OCI-LY7 (cell line): ENCODE measurements around the gene MS4A14. TPM values are rescaled to one million over a fixed set of nuclear protein-coding genes. Genes with fewer than 3 reads are reported as not detected.

Experiments used
- Bru-seq: library from RNA; stranded (reverse); fragments of 400-500 nt; gene quantifications from one replicate; lab custom pipeline; 2021; lab: Mats Ljungman, UMichigan
- BruChase-seq, 2 experiments: library from RNA; stranded (reverse); fragments of 400-500 nt; gene quantifications; one replicate each; lab custom pipeline; 2021; lab: Mats Ljungman, UMichigan
- BruUV-seq: library from RNA; stranded (reverse); fragments of 400-500 nt; replicated peaks from 2 replicates; lab custom pipeline; 2021; lab: Mats Ljungman, UMichigan
- CTCF ChIA-PET: fragments of 300-600 bp; sonication (Branson Sonifier 250); formaldehyde crosslinking; loops from one replicate; lab custom pipeline; 2022; ENCODE audit warnings: antibody characterized with exemption; ENCODE audit not compliant: unreplicated experiment; lab: Charles Lee
- POLR2A ChIA-PET: fragments of 300-600 bp; sonication (Branson Sonifier 250); formaldehyde crosslinking; loops from one replicate; lab custom pipeline; 2022; ENCODE audit warnings: antibody characterized with exemption; lab: Charles Lee
- DNase-seq: peaks from one replicate; pipeline ENCODE4 v3.0.0-alpha.2; 2015; ENCODE audit warnings: low spot score
- H2AFZ ChIP-seq: fragments of 200-600 bp; sonication (generic), shearing (Covaris generic); 2 replicates; pipeline ENCODE4 v1.6.1; 2014; ENCODE audit warnings: mild to moderate bottlenecking, antibody characterized with exemption, low read length, moderate library complexity
- H3K27ac ChIP-seq: fragments of 200-600 bp; sonication (generic); 2 replicates; pipeline ENCODE4 v1.5.1; 2014; ENCODE audit warnings: mixed run types, low read depth, mild to moderate bottlenecking, moderate library complexity, low read length, inconsistent platforms; ENCODE audit not compliant: poor library complexity, severe bottlenecking
- H3K36me3 ChIP-seq: fragments of 200-600 bp; sonication (generic); 2 replicates; pipeline ENCODE4 v1.6.1; 2014; ENCODE audit warnings: mild to moderate bottlenecking, antibody characterized with exemption, low read length, moderate library complexity, mixed read lengths; ENCODE audit not compliant: insufficient read depth
- H3K4me1 ChIP-seq: fragments of 200-600 bp; sonication (generic); 2 replicates; pipeline ENCODE4 v1.5.1; 2014; ENCODE audit warnings: mild to moderate bottlenecking, low read length; ENCODE audit not compliant: insufficient read depth, poor library complexity, severe bottlenecking
- H3K4me2 ChIP-seq: fragments of 200-600 bp; sonication (generic); 2 replicates; pipeline ENCODE4 v1.6.1; 2014; ENCODE audit warnings: mild to moderate bottlenecking, low read length
- H3K4me3 ChIP-seq: fragments of 200-600 bp; sonication (generic); 2 replicates; pipeline ENCODE4 v1.5.1; 2014; ENCODE audit warnings: mild to moderate bottlenecking, low read depth, low read length; ENCODE audit not compliant: poor library complexity, severe bottlenecking
- H3K79me2 ChIP-seq: fragments of 200-600 bp; sonication (generic); 2 replicates; pipeline ENCODE4 v1.6.1; 2016; ENCODE audit warnings: low read depth, mild to moderate bottlenecking, low read length, moderate library complexity, mixed read lengths; ENCODE audit not compliant: insufficient read depth
- H3K9me2 ChIP-seq: fragments of 200-600 bp; sonication (generic); 2 replicates; pipeline ENCODE4 v1.6.1; 2016; ENCODE audit warnings: mild to moderate bottlenecking, low read length, mixed read lengths; ENCODE audit not compliant: insufficient read depth
- H3K9me3 ChIP-seq: fragments of 200-600 bp; sonication (generic); 2 replicates; pipeline ENCODE4 v1.6.1; 2014; ENCODE audit warnings: mild to moderate bottlenecking, mixed run types, low read length, mixed read lengths
- H4K20me1 ChIP-seq: fragments of 200-600 bp; sonication (generic); 2 replicates; pipeline ENCODE4 v1.6.1; 2014; ENCODE audit warnings: mild to moderate bottlenecking, antibody characterized with exemption, low read length, moderate library complexity, mixed read lengths; ENCODE audit not compliant: insufficient read depth
- EZH2phosphoT487 ChIP-seq: fragments of 200-600 bp; sonication (generic); IDR thresholded peaks from 2 replicates; pipeline ENCODE4 v1.6.1; 2018; ENCODE audit warnings: low read depth, borderline replicate concordance, mild to moderate bottlenecking, mixed run types, antibody characterized with exemption, low read length, moderate library complexity, mixed read lengths
- intact Hi-C: fragments of 100-400 bp; cut with micrococcal nuclease; formaldehyde crosslinking; loops from one replicate; pipeline ENCODE4 v1.10.0; 2022; ENCODE audit not compliant: unreplicated experiment
- long read RNA-seq: library from polyadenylated mRNA; stranded (forward); transcript quantifications from one replicate; pipeline ENCODE4 v2.0.0, GENCODE V29; 2022
- total RNA-seq, 2 experiments: library from RNA; depleted of rRNA in 1 of 2; stranded (reverse); fragments of >200 nt in 1 of 2; shearing (Covaris generic) in 1 of 2; gene quantifications; 2 replicates each; pipeline ENCODE4 v1.2.3, GENCODE V29; 2014 to 2022
- TF ChIP-seq, protein P1 (sequence below): fragments of 200-600 bp; sonication (generic); conservative IDR thresholded peaks from 2 replicates; pipeline ENCODE4 v1.5.1; 2014; ENCODE audit warnings: mild to moderate bottlenecking, antibody characterized with exemption, low read length, moderate library complexity, mixed read lengths

Gene MS4A14, protein sequence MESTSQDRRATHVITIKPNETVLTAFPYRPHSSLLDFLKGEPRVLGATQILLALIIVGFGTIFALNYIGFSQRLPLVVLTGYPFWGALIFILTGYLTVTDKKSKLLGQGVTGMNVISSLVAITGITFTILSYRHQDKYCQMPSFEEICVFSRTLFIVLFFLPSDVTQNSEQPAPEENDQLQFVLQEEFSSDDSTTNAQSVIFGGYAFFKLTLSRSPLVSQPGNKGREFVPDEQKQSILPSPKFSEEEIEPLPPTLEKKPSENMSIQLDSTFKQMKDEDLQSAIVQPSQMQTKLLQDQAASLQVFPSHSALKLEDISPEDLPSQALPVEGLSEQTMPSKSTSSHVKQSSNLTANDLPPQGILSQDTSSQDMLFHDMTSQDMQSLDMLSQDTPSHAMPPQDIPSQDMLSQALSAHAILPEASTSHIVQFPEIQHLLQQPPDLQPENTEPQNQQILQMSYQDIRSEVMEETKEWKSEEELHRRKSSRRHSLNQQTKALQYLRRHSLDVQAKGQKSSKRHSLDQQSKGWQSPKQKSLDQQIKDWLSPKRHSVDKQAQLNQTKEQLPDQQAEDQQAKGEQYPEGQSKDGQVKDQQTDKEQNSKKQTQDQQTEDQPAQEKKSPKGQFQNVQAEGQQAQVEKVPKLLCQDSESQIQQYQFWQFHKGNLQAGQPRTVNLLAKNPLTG
- total RNA-seq (2014; rRNA removed; shearing (Covaris generic)) (0.15 TPM in 1 of 2 replicates, not detected in the other), total RNA-seq (2022) (0.18 TPM in 1 of 2 replicates, not detected in the other), Bru-seq, nascent RNA (percentile 6 among the genes with signal in this experiment), BruChase-seq, experiment 1, labeled RNA remaining after a 6-hour chase (percentile 13 among the genes with signal in this experiment), BruChase-seq, experiment 2, labeled RNA remaining after a 2-hour chase (percentile 20 among the genes with signal in this experiment)
- long read RNA-seq, partial matches to known transcripts: 0 of 1 reads
- long read RNA-seq, other reads (novel, unspliced or antisense): 1 of 1 reads

DNA sequence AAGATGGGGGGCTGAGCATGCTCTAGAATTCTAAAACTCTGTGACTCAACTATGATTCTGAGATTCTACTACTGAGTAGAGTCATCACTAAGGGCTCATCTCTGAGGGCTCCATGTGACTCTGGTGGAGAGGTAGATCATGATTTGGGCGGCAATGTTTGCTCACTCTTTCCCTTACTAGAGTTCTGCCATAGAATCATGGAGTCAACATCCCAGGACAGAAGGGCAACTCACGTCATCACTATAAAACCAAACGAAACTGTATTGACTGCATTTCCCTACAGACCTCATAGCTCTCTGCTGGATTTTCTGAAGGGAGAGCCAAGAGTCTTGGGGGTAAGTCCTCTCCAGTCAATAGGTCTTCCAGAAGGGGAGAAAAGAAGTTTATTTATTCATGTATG lies at the start of gene MS4A14:
Gene MS4A14, plus strand, starts transcription at position 78 of the 400 bp plus-strand sequence. Its CDS starts 120 bp downstream, at position 198.
- no peak within 1 kb of the TSS for H3K4me3 ChIP-seq
- CTCF ChIA-PET: no interaction called here
- TF ChIP-seq, protein P1, sequence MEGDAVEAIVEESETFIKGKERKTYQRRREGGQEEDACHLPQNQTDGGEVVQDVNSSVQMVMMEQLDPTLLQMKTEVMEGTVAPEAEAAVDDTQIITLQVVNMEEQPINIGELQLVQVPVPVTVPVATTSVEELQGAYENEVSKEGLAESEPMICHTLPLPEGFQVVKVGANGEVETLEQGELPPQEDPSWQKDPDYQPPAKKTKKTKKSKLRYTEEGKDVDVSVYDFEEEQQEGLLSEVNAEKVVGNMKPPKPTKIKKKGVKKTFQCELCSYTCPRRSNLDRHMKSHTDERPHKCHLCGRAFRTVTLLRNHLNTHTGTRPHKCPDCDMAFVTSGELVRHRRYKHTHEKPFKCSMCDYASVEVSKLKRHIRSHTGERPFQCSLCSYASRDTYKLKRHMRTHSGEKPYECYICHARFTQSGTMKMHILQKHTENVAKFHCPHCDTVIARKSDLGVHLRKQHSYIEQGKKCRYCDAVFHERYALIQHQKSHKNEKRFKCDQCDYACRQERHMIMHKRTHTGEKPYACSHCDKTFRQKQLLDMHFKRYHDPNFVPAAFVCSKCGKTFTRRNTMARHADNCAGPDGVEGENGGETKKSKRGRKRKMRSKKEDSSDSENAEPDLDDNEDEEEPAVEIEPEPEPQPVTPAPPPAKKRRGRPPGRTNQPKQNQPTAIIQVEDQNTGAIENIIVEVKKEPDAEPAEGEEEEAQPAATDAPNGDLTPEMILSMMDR: no peak
- TF ChIP-seq EZH2phosphoT487: no peak

DNA sequence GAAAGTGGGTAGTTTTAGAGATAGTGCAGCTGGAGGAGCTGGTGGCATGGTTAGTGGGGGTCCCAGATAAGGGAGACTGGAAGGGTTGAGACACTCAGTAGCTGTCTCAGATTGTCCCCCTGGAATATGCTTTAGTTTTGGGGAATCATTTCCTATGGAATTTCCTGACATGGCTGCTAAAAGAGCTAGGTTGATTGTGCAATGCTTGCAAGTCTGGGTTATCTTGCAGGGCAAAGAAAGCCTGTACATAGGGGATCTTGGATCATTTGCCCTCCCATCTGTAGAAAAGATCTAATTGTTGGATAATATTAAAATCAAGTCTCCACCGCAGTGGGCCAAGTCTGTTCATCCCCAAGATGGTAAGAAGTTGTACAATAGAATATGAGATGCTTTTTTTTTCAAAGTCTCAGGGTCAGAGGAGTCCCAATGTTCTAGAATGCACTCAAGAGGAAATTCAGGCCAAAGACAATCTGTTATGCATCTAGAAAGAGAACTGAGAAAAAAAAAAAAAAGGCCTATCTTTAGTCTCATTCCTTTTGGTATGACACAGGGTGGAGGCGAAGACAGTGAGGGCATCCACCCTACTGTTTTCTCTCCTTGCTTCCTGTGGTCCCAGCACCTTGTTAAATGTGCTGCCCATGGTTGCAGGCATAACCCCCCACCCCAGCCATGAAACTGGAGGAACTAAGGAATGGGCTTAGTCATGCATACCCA lies 49.0 kb upstream of the MS4A14 start:
- no TSS peak for BruUV-seq
- Histone ChIP-seq H3K36me3 (no peaks in the 10 kb centered on the region), H3K9me3 (no peaks in the 10 kb centered on the region), H4K20me1 (no peaks in the 10 kb centered on the region), H3K79me2 (no peaks in the 10 kb centered on the region), H3K4me2 (no peak overlapping the region), H3K4me3 (no peak overlapping the region), H2AFZ (no peak overlapping the region), H3K9me2 (no peaks in the 10 kb centered on the region), H3K4me1 (peaks cover 8% of the 10 kb centered on the region), H3K27ac (no peak overlapping the region)
- ChIA-PET CTCF (no interaction called here), POLR2A (interaction anchor here (0.5 kb wide), 1 partner anchor 169 kb away, joined by 3 read pairs; no protein-coding TSS in a partner anchor)
- no peak for TF ChIP-seq EZH2phosphoT487
- TF ChIP-seq, protein P1: no peak
- intact Hi-C loops: loop anchor here (10.0 kb wide), 1 partner anchor 408 kb away; the partner anchor contains the start of gene MS4A15
- DNase-seq: peak; percentile 23

More for the DNA sequence above, at the start of gene MS4A14:
- Histone ChIP-seq H3K4me2 (peak within 1 kb of the TSS; percentile 47), H3K9me2 (no peaks in the 10 kb centered on the region), H3K27ac (no peak within 1 kb of the TSS), H3K79me2 (no peaks in the 10 kb centered on the region), H3K4me1 (peaks cover 16% of the 10 kb centered on the region), H3K9me3 (peaks cover 4% of the 10 kb centered on the region), H4K20me1 (no peaks in the 10 kb centered on the region), H3K36me3 (no peaks in the 10 kb centered on the region), H2AFZ (peak within 1 kb of the TSS; percentile 91)
- no TSS peak for BruUV-seq
- DNase-seq: no peak
- POLR2A ChIA-PET: interaction anchor here (0.5 to 1.4 kb wide), 3 partner anchors 23 to 53 kb away, joined by 3 to 5 read pairs (median 3); no protein-coding TSS in a partner anchor
- intact Hi-C loops: no loop called here
